Activated CD8-positive, alpha-beta T cell treated with anti-CD3 and anti-CD28 coated beads for 36 hours (primary cell): ENCODE measurements around the gene RNF13. TPM values are rescaled to one million over a fixed set of nuclear protein-coding genes. Genes with fewer than 3 reads are reported as not detected.
"Not testable (repeated sequence)": the region's sequence is repeated elsewhere in the genome, so short reads cannot be mapped to it uniquely, and the experiment has no call there.

Experiments
- ATAC-seq: fragments of 200-7000 bp; cut with Tn5 transposase; one replicate; pipeline ENCODE4 v1.10.0; 2021; ENCODE audit warnings: mild to moderate bottlenecking, moderate library complexity
- CTCF ChIA-PET: fragments of 350-600 bp; sonication (Branson Sonifier 250); formaldehyde crosslinking; loops from one replicate; lab custom pipeline; 2021; ENCODE audit warnings: antibody characterized with exemption; lab: Charles Lee
- POLR2A ChIA-PET: fragments of 350-600 bp; sonication (Branson Sonifier 250); formaldehyde crosslinking; loops from one replicate; lab custom pipeline; 2021; ENCODE audit warnings: antibody characterized with exemption; lab: Charles Lee
- DNase-seq: peaks from one replicate; pipeline ENCODE4 v3.0.0-alpha.2; 2020
- H3K27ac Mint-ChIP-seq: one replicate; pipeline ENCODE4 v1.8.0; 2021; ENCODE audit warnings: mild to moderate bottlenecking, mixed read lengths
- H3K27me3 Mint-ChIP-seq: one replicate; pipeline ENCODE4 v1.8.0; 2021; ENCODE audit warnings: mixed read lengths
- H3K36me3 Mint-ChIP-seq: one replicate; pipeline ENCODE4 v1.8.0; 2021; ENCODE audit warnings: low read depth, mixed read lengths
- H3K4me1 Mint-ChIP-seq: one replicate; pipeline ENCODE4 v1.8.0; 2021; ENCODE audit warnings: low read depth, mixed read lengths
- H3K4me3 Mint-ChIP-seq: one replicate; pipeline ENCODE4 v1.8.0; 2021; ENCODE audit warnings: mild to moderate bottlenecking, moderate library complexity, mixed read lengths
- H3K9me3 Mint-ChIP-seq: one replicate; pipeline ENCODE4 v1.8.0; 2021; ENCODE audit warnings: mixed read lengths
- intact Hi-C: fragments of 100-400 bp; cut with micrococcal nuclease; formaldehyde crosslinking; loops from one replicate; pipeline ENCODE4 v1.10.0; 2022
- total RNA-seq, 2 experiments: library from RNA; stranded (reverse); gene quantifications; one replicate each; pipeline ENCODE4 v1.2.3, GENCODE V29; 2021
- TF ChIP-seq, protein P1 (sequence below): fragments of 200-600 bp; IDR thresholded peaks from one replicate; pipeline ENCODE4 v1.8.0; 2022; ENCODE audit warnings: antibody characterized with exemption, mild to moderate bottlenecking

Gene RNF13
- total RNA-seq, 2 experiments from 2014 or later = 25.7 to 26.3 TPM

DNA sequence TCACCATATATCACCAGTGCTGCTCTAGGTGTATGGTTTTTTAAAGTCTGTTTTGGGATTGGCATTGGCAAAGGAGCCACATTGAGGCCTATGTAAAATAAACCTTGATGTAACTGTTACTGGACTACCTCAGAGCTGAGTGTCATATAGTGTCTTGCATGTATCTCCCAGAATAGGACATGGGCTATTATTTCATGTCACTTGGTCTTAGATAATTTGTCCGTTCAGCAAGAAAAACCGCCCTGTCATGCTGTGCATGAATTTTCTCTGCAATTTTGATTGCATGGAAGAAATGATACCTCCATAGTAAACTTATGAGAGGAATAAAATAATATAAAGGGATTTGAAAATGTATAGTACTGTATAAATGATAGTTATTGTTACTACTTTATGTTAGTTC is 59.6 kb downstream of the RNF13 start:
- TF ChIP-seq, protein P1, sequence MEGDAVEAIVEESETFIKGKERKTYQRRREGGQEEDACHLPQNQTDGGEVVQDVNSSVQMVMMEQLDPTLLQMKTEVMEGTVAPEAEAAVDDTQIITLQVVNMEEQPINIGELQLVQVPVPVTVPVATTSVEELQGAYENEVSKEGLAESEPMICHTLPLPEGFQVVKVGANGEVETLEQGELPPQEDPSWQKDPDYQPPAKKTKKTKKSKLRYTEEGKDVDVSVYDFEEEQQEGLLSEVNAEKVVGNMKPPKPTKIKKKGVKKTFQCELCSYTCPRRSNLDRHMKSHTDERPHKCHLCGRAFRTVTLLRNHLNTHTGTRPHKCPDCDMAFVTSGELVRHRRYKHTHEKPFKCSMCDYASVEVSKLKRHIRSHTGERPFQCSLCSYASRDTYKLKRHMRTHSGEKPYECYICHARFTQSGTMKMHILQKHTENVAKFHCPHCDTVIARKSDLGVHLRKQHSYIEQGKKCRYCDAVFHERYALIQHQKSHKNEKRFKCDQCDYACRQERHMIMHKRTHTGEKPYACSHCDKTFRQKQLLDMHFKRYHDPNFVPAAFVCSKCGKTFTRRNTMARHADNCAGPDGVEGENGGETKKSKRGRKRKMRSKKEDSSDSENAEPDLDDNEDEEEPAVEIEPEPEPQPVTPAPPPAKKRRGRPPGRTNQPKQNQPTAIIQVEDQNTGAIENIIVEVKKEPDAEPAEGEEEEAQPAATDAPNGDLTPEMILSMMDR = no peak
- ATAC-seq (no peak), DNase-seq (no peak)
- ChIA-PET POLR2A (no interaction called here), CTCF (no interaction called here)
- Mint-ChIP-seq H3K4me1 (peaks cover 3% of the 10 kb centered on the region), H3K27me3 (no peaks in the 10 kb centered on the region), H3K36me3 (peaks cover 29% of the 10 kb centered on the region), H3K4me3 (no peak overlapping the region), H3K27ac (no peak overlapping the region), H3K9me3 (peaks cover 11% of the 10 kb centered on the region)
- intact Hi-C loops = no loop called here

DNA sequence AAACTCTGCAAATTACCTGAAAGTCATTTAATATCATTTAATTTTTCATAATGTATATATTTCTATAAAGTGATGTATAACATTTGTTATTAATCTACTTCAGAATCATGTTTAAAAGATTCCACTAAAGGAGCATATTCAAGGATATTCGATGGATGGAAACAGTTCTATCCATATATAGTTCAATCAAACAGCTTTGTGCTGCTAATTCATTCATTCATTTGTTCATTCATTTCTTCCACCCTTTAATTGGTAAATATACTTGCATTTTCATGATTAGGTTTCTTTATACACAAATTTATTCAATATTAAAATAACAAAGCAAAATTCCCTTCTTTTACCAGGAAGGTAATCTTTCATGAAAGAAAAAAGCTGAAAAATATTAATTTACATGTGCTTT is 64.7 kb downstream of the RNF13 start:
- Mint-ChIP-seq H3K27me3 (no peaks in the 10 kb centered on the region), H3K4me3 (no peak overlapping the region), H3K36me3 (peaks cover 12% of the 10 kb centered on the region), H3K27ac (no peak overlapping the region), H3K4me1 (peaks cover 3% of the 10 kb centered on the region), H3K9me3 (no peaks in the 10 kb centered on the region)
- CTCF ChIA-PET = no interaction called here
- POLR2A ChIA-PET = no interaction called here
- DNase-seq (no peak), ATAC-seq (no peak)
- intact Hi-C loops = no loop called here
- TF ChIP-seq, protein P1 = no peak

DNA sequence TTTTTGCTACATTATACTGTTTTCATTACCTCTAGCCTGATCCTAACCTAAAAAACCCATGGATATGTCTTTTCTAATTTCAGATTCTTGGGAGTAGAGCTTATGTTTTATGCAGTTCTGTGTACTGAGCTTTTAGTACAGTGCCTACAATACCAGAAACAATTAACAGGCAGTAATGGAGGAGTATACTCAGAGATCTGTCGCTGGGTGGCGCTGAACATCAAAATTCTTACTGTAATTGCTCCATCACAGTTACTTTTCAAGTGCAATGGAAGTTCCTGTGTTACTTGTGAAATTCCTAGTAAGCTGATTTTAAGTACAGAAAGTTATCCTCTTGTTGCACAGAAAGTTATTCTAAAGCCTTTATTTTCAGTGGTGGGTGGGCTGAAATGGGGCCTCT is 66.9 kb downstream of the RNF13 start:
- intact Hi-C loops = no loop called here
- Mint-ChIP-seq H3K9me3 (peaks cover 7% of the 10 kb centered on the region), H3K4me3 (no peak overlapping the region), H3K4me1 (peaks cover 5% of the 10 kb centered on the region), H3K27me3 (no peaks in the 10 kb centered on the region), H3K36me3 (peaks cover 20% of the 10 kb centered on the region), H3K27ac (no peak overlapping the region)
- ATAC-seq (no peak), DNase-seq (peak; percentile 54)
- ChIA-PET CTCF (interaction anchor here (0.8 to 2.0 kb wide), 20 partner anchors 10 to 340 kb away, joined by 3 to 14 read pairs (median 4); no protein-coding TSS in a partner anchor), POLR2A (no interaction called here)
- TF ChIP-seq, protein P1 = peak; percentile 56

DNA sequence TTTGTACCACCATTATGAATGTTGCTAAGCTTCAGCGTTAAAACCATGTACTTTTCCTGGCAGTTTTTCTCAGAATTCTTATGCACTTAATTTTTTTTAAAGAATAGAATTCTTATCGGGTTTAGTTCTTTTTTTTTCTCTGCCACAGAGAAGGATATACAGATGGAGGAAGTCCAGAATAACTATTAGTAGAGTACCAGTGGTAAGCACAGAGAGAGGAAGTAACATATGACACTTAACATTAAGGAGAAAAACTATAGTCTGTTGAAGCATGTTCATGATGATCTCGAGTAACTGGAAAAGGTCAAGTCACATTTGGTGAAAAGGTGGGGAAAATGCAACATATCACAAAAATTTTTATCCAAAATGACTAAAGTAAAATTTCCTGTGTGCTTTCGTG is 68.9 kb downstream of the RNF13 start:
- DNase-seq = no peak
- H3K27ac Mint-ChIP-seq = no peak overlapping the region
- peaks cover 20% of the 10 kb centered on the region for H3K36me3 Mint-ChIP-seq
- no peak for ATAC-seq
- peaks cover 7% of the 10 kb centered on the region for H3K9me3 Mint-ChIP-seq
- intact Hi-C loops = no loop called here
- H3K4me1 Mint-ChIP-seq = peaks cover 15% of the 10 kb centered on the region
- no peak overlapping the region for H3K4me3 Mint-ChIP-seq
- TF ChIP-seq, protein P1 = no peak
- POLR2A ChIA-PET = no interaction called here
- CTCF ChIA-PET = no interaction called here
- H3K27me3 Mint-ChIP-seq = no peaks in the 10 kb centered on the region

DNA sequence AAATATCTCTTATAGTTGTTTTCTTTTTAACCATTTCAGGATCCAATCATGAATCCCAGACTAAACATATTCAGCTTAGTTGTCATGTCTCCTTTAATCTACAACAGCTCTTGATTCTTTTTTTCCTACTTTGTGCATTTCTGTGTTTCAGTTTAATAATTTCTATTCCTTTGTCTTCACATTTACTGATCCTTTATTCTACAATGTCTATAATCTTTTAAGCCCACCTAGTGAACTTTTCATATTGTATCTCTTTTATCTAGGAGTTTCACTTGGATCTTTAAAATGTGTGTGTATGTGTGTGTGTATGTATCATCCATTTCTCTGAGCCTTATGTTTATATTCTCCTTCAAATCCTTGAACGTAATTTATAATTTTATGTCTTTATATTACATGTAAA is 70.1 kb downstream of the RNF13 start:
- no peak for DNase-seq
- intact Hi-C loops = no loop called here
- Mint-ChIP-seq H3K4me1 (peaks cover 15% of the 10 kb centered on the region), H3K36me3 (peaks cover 26% of the 10 kb centered on the region), H3K4me3 (no peak overlapping the region), H3K27ac (no peak overlapping the region), H3K9me3 (peaks cover 7% of the 10 kb centered on the region), H3K27me3 (no peaks in the 10 kb centered on the region)
- TF ChIP-seq, protein P1 = no peak
- CTCF ChIA-PET = interaction anchor here (0.9 kb wide), 1 partner anchor 75 kb away, joined by 3 read pairs; no protein-coding TSS in a partner anchor
- ATAC-seq = no peak
- POLR2A ChIA-PET = no interaction called here

DNA sequence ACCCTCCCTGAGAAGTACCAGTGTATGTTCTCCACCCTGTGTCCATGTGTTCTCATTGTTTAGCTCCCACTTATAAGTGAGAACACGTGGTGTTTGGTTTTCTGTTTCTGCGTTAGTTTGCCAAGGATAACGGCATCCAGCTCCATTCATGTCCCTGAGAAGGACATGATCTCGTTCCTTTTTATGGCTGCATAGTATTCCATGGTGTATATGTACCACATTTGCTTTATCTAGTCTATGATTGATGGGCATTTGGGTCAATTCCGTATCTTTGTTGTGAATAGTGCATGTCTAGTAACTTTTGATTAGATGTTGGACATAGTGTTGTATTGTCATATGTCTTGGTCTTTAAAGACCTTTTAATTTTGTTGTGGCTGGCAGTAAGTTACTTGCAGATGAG is 70.8 kb downstream of the RNF13 start:
- H3K4me3 Mint-ChIP-seq, H3K27ac Mint-ChIP-seq, DNase-seq, ATAC-seq, intact Hi-C loops, H3K27me3 Mint-ChIP-seq, POLR2A ChIA-PET, H3K9me3 Mint-ChIP-seq: not testable (repeated sequence)
- peaks cover 15% of the 10 kb centered on the region for H3K4me1 Mint-ChIP-seq
- CTCF ChIA-PET = interaction anchor here (0.8 kb wide), 1 partner anchor 300 kb away, joined by 3 read pairs; no protein-coding TSS in a partner anchor
- H3K36me3 Mint-ChIP-seq = peaks cover 28% of the 10 kb centered on the region

DNA sequence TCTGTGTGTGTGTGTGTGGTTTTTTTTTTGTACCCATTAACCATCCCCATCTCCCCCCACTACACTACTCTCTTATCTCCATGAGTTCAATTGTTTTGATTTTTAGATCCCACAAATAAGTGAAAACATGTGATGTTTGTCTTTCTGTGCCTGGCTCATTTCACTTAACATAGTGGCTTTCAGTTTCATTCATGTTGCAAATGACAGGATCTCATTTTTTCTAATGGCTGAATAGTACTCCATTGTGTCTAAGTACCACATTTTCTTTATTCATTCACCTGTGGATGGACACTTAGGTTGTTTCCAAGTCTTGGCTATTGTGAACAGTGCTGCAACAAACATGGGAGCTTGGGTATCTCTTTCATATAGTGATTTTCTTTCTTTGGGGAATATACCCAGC is 71.8 kb downstream of the RNF13 start:
- intact Hi-C loops = not testable (repeated sequence)

More for the DNA sequence above, 71.8 kb downstream of the RNF13 start:
- ChIA-PET POLR2A (interaction anchor here (0.7 kb wide), 1 partner anchor 110 kb away, joined by 3 read pairs; no protein-coding TSS in a partner anchor), CTCF (interaction anchor here (0.8 kb wide), 1 partner anchor 299 kb away, joined by 3 read pairs; no protein-coding TSS in a partner anchor)
- DNase-seq, H3K4me3 Mint-ChIP-seq, H3K27me3 Mint-ChIP-seq, ATAC-seq, H3K27ac Mint-ChIP-seq, H3K9me3 Mint-ChIP-seq: not testable (repeated sequence)
- Mint-ChIP-seq H3K4me1 (peaks cover 16% of the 10 kb centered on the region), H3K36me3 (peaks cover 31% of the 10 kb centered on the region)
